Ishikawa (cell line): ENCODE results near the gene KCNIP4.

Source experiments
- EGR1 ChIP-seq: IDR thresholded peaks from 2 replicates; pipeline ENCODE4 v1.6.1; 2012
- TAF1 ChIP-seq: IDR thresholded peaks from 2 replicates; pipeline ENCODE4 v1.6.1; 2012; ENCODE audit warnings: low read depth, mild to moderate bottlenecking

DNA sequence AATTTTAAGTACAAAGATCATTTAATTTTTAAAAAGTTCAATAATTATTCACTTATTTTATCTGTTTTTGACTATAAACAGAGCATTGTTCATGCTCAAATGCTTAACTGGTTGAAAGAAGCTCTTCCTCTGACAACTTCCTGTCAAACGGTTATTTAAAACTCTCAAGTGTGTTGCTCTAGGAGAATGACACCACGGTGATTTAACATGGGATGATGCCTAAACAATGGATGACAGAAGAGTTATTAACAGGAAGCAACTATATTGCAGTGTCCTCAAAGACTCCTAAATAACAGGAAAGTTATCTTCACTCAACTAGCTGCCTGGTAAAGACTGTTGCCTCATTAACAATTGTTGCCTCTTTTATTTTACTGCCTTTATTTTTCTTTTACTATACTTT, 738.7 kb downstream of the KCNIP4 start:
- no peak for TF ChIP-seq TAF1
- no peak for TF ChIP-seq EGR1
